OCI-LY3 (cell line): ENCODE data around the gene PIH1D1.

Source experiments
- H2AFZ ChIP-seq: fragments of 200-600, 300-600 bp; shearing (Covaris generic); 2 replicates; pipeline ENCODE4 v1.6.0; 2014; ENCODE audit warnings: antibody characterized with exemption, low read depth, low read length
- H3K27ac ChIP-seq: fragments of 200-600, 300-600 bp; sonication (generic); 2 replicates; pipeline ENCODE4 v1.5.1; 2014; ENCODE audit warnings: mild to moderate bottlenecking, low read length, moderate library complexity, mixed read lengths
- H3K27me3 ChIP-seq: fragments of 200-600, 300-600 bp; sonication (generic); 2 replicates; pipeline ENCODE4 v1.6.1; 2014; ENCODE audit warnings: low read depth, low read length, mixed read lengths
- H3K36me3 ChIP-seq: fragments of 200-600, 300-600 bp; sonication (generic); replicated peaks from 2 replicates; pipeline ENCODE3; 2014; ENCODE audit warnings: low read depth, low read length, mixed read lengths
- H3K4me1 ChIP-seq: fragments of 300-600, 200-600 bp; sonication (generic); 2 replicates; pipeline ENCODE4 v1.6.1; 2014; ENCODE audit warnings: low read length, mixed read lengths
- H3K4me2 ChIP-seq: fragments of 200-600, 300-600 bp; sonication (generic); 2 replicates; pipeline ENCODE4 v1.6.1; 2014; ENCODE audit warnings: low read length, mixed read lengths
- H3K4me3 ChIP-seq: fragments of 300-600, 200-600 bp; sonication (generic); 2 replicates; pipeline ENCODE4 v1.5.1; 2014; ENCODE audit warnings: antibody characterized with exemption, mild to moderate bottlenecking, low read length, moderate library complexity
- H3K79me2 ChIP-seq: fragments of 300-600, 200-600 bp; shearing (Covaris generic); 2 replicates; pipeline ENCODE4 v1.6.1; 2014; ENCODE audit warnings: mild to moderate bottlenecking, low read length, mixed read lengths
- H3K9ac ChIP-seq: fragments of 300-600, 200-600 bp; shearing (Covaris generic); 2 replicates; pipeline ENCODE4 v1.6.0; 2014; ENCODE audit warnings: mild to moderate bottlenecking, low read length, moderate library complexity
- H3K9me3 ChIP-seq: fragments of 200-600, 300-600 bp; shearing (Covaris generic); 2 replicates; pipeline ENCODE4 v1.6.1; 2014; ENCODE audit warnings: low read length, mixed read lengths; ENCODE audit not compliant: insufficient read depth
- H4K20me1 ChIP-seq: fragments of 200-600, 300-600 bp; sonication (generic); 2 replicates; pipeline ENCODE4 v1.6.1; 2016; ENCODE audit warnings: low read length, mixed read lengths; ENCODE audit not compliant: insufficient read depth
- CTCF ChIP-seq: fragments of 200-600, 300-600 bp; sonication (generic); IDR thresholded peaks from 2 replicates; pipeline ENCODE4 v1.5.1; 2014; ENCODE audit warnings: antibody characterized with exemption, low read length, low read depth
- EZH2phosphoT487 ChIP-seq: fragments of 200-600 bp; shearing (Covaris generic); IDR thresholded peaks from 2 replicates; pipeline ENCODE4 v1.6.1; 2018; ENCODE audit warnings: antibody characterized with exemption, mixed run types, low read depth

The PIH1D1 gene

GRCh38 chr19:49497047-49497788 lies 45.6 kb upstream of the PIH1D1 start:
- Histone ChIP-seq H3K27ac (peak overlapping the region; percentile 71), H3K36me3 (peaks cover 53% of the 10 kb centered on the region), H2AFZ (no peak overlapping the region), H3K4me3 (peak overlapping the region; percentile 83), H3K9ac (peak overlapping the region; percentile 100), H4K20me1 (peaks cover 29% of the 10 kb centered on the region), H3K79me2 (peaks cover 33% of the 10 kb centered on the region), H3K9me3 (no peaks in the 10 kb centered on the region), H3K4me1 (peaks cover 46% of the 10 kb centered on the region), H3K27me3 (no peaks in the 10 kb centered on the region), H3K4me2 (peak overlapping the region; percentile 95)
- TF ChIP-seq CTCF (no peak), EZH2phosphoT487 (no peak)

GRCh38 chr19:49496574-49497008 lies 45.0 kb upstream of the PIH1D1 start:
- H2AFZ ChIP-seq = no peak overlapping the region
- H3K36me3 ChIP-seq = peaks cover 55% of the 10 kb centered on the region
- H3K4me3 ChIP-seq = peak overlapping the region; percentile 83
- peak overlapping the region; percentile 100 for H3K9ac ChIP-seq
- TF ChIP-seq CTCF (no peak), EZH2phosphoT487 (no peak)
- H3K4me1 ChIP-seq = peaks cover 46% of the 10 kb centered on the region
- peaks cover 33% of the 10 kb centered on the region for H3K79me2 ChIP-seq
- H3K9me3 ChIP-seq = no peaks in the 10 kb centered on the region
- peak overlapping the region; percentile 71 for H3K27ac ChIP-seq
- H3K4me2 ChIP-seq = peak overlapping the region; percentile 95
- H3K27me3 ChIP-seq = no peaks in the 10 kb centered on the region
- peaks cover 29% of the 10 kb centered on the region for H4K20me1 ChIP-seq

GRCh38 chr19:49492573-49493405 lies 41.2 kb upstream of the PIH1D1 start:
- no peaks in the 10 kb centered on the region for H3K27me3 ChIP-seq
- H3K9ac ChIP-seq = no peak overlapping the region
- H3K27ac ChIP-seq = peak overlapping the region; percentile 39
- peaks cover 53% of the 10 kb centered on the region for H3K79me2 ChIP-seq
- TF ChIP-seq CTCF (no peak), EZH2phosphoT487 (no peak)
- H3K4me3 ChIP-seq = no peak overlapping the region
- H3K4me2 ChIP-seq = no peak overlapping the region
- no peaks in the 10 kb centered on the region for H3K9me3 ChIP-seq
- no peak overlapping the region for H2AFZ ChIP-seq
- peaks cover 28% of the 10 kb centered on the region for H3K4me1 ChIP-seq
- H4K20me1 ChIP-seq = peaks cover 36% of the 10 kb centered on the region
- peaks cover 66% of the 10 kb centered on the region for H3K36me3 ChIP-seq
